AG04450 (cell line): ENCODE measurements around the gene SLC16A6. TPM values are rescaled to one million over a fixed set of nuclear protein-coding genes. Genes with fewer than 3 reads are reported as not detected.
"Not testable (repeated sequence)": the region's sequence is repeated elsewhere in the genome, so short reads cannot be mapped to it uniquely, and the experiment has no call there.

Experiments used
- CTCF ChIA-PET: fragments of 300-600, 350-600 bp; formaldehyde crosslinking; extraction: SDS; loops from one replicate; lab custom pipeline; 2022; ENCODE audit warnings: antibody characterized with exemption, inconsistent platforms; lab: Charles Lee
- POLR2A ChIA-PET: fragments of 350-600 bp; formaldehyde crosslinking; extraction: SDS; loops from one replicate; lab custom pipeline; 2021; ENCODE audit warnings: antibody characterized with exemption, inconsistent platforms; lab: Yijun Ruan, JAX
- DNase-seq: peaks from one replicate; pipeline ENCODE4 v3.0.0-alpha.2; 2011; ENCODE audit warnings: low read depth, low spot score
- H3K27ac ChIP-seq: one replicate; pipeline ENCODE4 v1.5.1; 2012; ENCODE audit warnings: low read depth, low read length, control low read depth
- H3K27me3 ChIP-seq: one replicate; pipeline ENCODE4 v1.6.0; 2012; ENCODE audit warnings: low read length; ENCODE audit not compliant: control insufficient read depth, insufficient read depth
- H3K4me3 ChIP-seq: 2 replicates; pipeline ENCODE4 v1.5.1; 2011; ENCODE audit warnings: mild to moderate bottlenecking, low read depth, low read length, control low read depth
- H3K9me3 ChIP-seq: 2 replicates; pipeline ENCODE4 v1.5.1; 2012; ENCODE audit warnings: low read length; ENCODE audit not compliant: control insufficient read depth, insufficient read depth
- CTCF ChIP-seq: IDR thresholded peaks from 2 replicates; pipeline ENCODE4 v1.5.1; 2011; ENCODE audit warnings: low read depth, low read length, control low read depth, inconsistent platforms
- polyA plus RNA-seq: library from polyadenylated mRNA; depleted of rRNA; stranded (reverse); fragments of >200 nt; gene quantifications from 2 replicates; pipeline ENCODE4 v1.2.3, GENCODE V29; 2011

SLC16A6 gene
- polyA plus RNA-seq, 1 experiment, result 1.2 TPM

- ChIA-PET CTCF (interaction anchor here (3.2 kb wide), 1 partner anchor 110 kb away, joined by 13 read pairs; no protein-coding TSS in a partner anchor), POLR2A (no interaction called here)
These were observed 2.1 kb downstream of the SLC16A6 start for GRCh38 chr17:68288804-68289203.

GRCh38 chr17:68288375-68288774 is 2.6 kb downstream of the SLC16A6 start:
- H3K27me3 ChIP-seq, result peaks cover 16% of the 10 kb centered on the region

More at GRCh38 chr17:68288804-68289203, 2.1 kb downstream of the SLC16A6 start:
- Histone ChIP-seq H3K4me3 (no peak overlapping the region), H3K9me3 (no peaks in the 10 kb centered on the region; the same call in 1 of the 2 replicates), H3K27me3 (peaks cover 16% of the 10 kb centered on the region), H3K27ac (no peak overlapping the region)
- no peak for TF ChIP-seq CTCF
- no peak for DNase-seq

GRCh38 chr17:68281965-68282364 is 9.0 kb downstream of the SLC16A6 start:
- H3K4me3 ChIP-seq, H3K27me3 ChIP-seq, POLR2A ChIA-PET, DNase-seq, CTCF ChIA-PET, H3K27ac ChIP-seq, H3K9me3 ChIP-seq: not testable (repeated sequence)

More at GRCh38 chr17:68288375-68288774, 2.6 kb downstream of the SLC16A6 start:
- H3K27ac ChIP-seq, result no peak overlapping the region
- CTCF ChIA-PET, result interaction anchor here (0.8 to 3.2 kb wide), 2 partner anchors 111 to 144 kb away, joined by 4 to 13 read pairs; no protein-coding TSS in a partner anchor
- no peak for TF ChIP-seq CTCF
- no peaks in the 10 kb centered on the region; the same call in 1 of the 2 replicates for H3K9me3 ChIP-seq
- POLR2A ChIA-PET, result no interaction called here
- DNase-seq, result no peak
- no peak overlapping the region for H3K4me3 ChIP-seq

- Histone ChIP-seq H3K9me3 (peaks cover 8% of the 10 kb centered on the region), H3K27me3 (no peaks in the 10 kb centered on the region), H3K4me3 (no peak overlapping the region), H3K27ac (no peak overlapping the region)
- ChIA-PET CTCF (interaction anchor here (0.7 kb wide), 1 partner anchor 121 kb away, joined by 3 read pairs; no protein-coding TSS in a partner anchor), POLR2A (no interaction called here)
- TF ChIP-seq CTCF, result no peak
- no peak for DNase-seq
These were observed 13.1 kb downstream of the SLC16A6 start for GRCh38 chr17:68277807-68278206.

GRCh38 chr17:68276339-68276738 is 14.6 kb downstream of the SLC16A6 start:
- DNase-seq, H3K4me3 ChIP-seq, H3K27ac ChIP-seq, CTCF ChIA-PET, POLR2A ChIA-PET, H3K27me3 ChIP-seq, H3K9me3 ChIP-seq: not testable (repeated sequence)

- no peak overlapping the region for H3K4me3 ChIP-seq
- no peaks in the 10 kb centered on the region for H3K27me3 ChIP-seq
- DNase-seq, result no peak
- no peak for TF ChIP-seq CTCF
- CTCF ChIA-PET, result interaction anchor here (0.6 to 2.3 kb wide), 4 partner anchors 9 to 260 kb away, joined by 3 to 12 read pairs (median 4); no protein-coding TSS in a partner anchor
- H3K27ac ChIP-seq, result no peak overlapping the region
- peaks cover 8% of the 10 kb centered on the region for H3K9me3 ChIP-seq
- POLR2A ChIA-PET, result no interaction called here
These were observed 17.2 kb downstream of the SLC16A6 start for GRCh38 chr17:68273722-68274121.

- H3K27ac ChIP-seq, DNase-seq, H3K4me3 ChIP-seq, H3K9me3 ChIP-seq, H3K27me3 ChIP-seq: not testable (repeated sequence)
- ChIA-PET POLR2A (interaction anchor here (0.6 kb wide), 1 partner anchor 141 kb away, joined by 4 read pairs; no protein-coding TSS in a partner anchor), CTCF (interaction anchor here (2.7 to 5.2 kb wide), 2 partner anchors 134 to 171 kb away, joined by 40 to 72 read pairs; no protein-coding TSS in a partner anchor)
These were observed 25.1 kb downstream of the SLC16A6 start for GRCh38 chr17:68265833-68266232.
